NCI-H774 (cell line): ENCODE results near the gene ZFHX2.
"Not testable (repeated sequence)": the region's sequence is repeated elsewhere in the genome, so short reads cannot be mapped to it uniquely, and the experiment has no call there.

Experiments used
- DNase-seq: peaks from one replicate; lab custom pipeline; 2025; lab: John Stamatoyannopoulos, UW

The ZFHX2 gene

GRCh38 chr14:23539248-23540140, 12.1 kb downstream of the ZFHX2 start:
- DNase-seq = no peak

- DNase-seq = no peak
Observed at GRCh38 chr14:23538785-23539184, 12.8 kb downstream of the ZFHX2 start.

DNA sequence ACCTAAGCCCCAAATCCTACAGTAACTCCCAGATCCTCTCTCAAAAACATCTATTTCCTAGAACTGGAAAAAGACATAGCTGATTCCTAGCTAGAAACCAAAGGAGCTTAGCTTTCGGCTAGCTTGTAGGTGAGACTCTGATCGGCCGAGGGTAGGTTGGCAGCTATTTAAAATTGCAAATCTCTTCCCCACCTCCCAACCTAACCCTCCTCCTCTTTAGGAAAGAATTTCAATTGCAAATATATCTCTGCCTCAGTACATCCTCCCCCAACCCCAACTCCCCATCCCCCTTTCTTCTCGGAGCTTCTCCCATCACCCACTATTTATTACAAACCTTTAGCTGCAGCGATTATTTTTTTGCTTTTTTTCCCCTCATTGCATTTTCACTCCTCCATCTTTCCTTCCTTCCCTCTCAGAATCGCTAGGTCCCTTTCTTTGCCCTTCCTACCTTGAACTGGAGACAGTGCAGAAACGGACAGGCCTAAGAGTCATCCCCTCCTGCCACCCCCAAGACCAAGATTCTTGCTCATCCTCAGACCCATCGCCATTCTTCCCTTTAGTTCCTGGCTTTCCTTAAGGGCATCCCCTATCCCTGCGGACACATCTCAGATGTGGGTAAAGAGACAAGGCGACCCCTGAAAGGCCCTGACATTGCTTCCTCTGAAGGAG, 13.4 kb downstream of the ZFHX2 start:
- DNase-seq = no peak

GRCh38 chr14:23537351-23538049, 14.1 kb downstream of the ZFHX2 start:
- no peak for DNase-seq

GRCh38 chr14:23536906-23537305, 14.7 kb downstream of the ZFHX2 start:
- not testable (repeated sequence) for DNase-seq

GRCh38 chr14:23536494-23536893, 15.1 kb downstream of the ZFHX2 start:
- DNase-seq = no peak

DNA sequence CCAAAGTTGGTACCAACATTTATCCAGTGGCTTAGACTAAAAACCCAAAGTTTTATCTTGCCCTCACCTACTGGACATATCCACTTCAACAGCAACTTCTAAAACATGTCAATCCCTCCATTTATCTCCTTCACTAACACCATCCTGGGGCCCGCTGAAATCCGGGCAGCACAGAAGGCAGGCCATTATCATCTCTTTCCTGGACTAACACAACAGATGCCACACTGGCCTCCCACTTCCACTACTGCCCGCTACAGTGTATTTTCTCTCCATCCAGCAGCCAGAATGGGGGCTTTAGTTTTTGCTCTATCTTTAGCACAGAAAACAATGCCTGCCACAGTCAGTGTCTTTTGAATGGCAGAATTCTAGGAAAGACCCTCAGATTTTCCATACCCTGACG, 15.6 kb downstream of the ZFHX2 start:
- DNase-seq = no peak

GRCh38 chr14:23533652-23534435, 17.7 kb downstream of the ZFHX2 start:
- no peak for DNase-seq

DNA sequence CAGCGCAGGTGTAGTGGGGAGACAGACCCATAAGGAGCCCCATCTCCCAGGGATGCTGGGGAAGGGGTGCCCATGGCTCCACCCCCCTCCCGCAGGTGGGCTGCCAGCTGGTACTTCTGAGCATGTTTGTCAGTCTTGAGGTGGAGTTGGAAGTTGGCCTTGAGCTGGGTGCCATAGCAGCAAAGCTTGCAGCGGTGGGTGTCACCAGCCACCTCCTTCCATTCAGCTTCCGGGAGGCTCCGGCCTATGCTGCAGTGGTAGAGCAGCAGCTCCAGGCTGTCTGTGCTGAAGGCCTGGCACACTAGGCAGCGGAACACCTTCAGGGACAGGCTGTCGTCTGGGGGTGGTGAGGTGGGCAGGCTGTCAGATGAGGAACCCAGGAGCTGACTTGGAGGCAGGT, 18.9 kb downstream of the ZFHX2 start:
- no peak for DNase-seq

DNA sequence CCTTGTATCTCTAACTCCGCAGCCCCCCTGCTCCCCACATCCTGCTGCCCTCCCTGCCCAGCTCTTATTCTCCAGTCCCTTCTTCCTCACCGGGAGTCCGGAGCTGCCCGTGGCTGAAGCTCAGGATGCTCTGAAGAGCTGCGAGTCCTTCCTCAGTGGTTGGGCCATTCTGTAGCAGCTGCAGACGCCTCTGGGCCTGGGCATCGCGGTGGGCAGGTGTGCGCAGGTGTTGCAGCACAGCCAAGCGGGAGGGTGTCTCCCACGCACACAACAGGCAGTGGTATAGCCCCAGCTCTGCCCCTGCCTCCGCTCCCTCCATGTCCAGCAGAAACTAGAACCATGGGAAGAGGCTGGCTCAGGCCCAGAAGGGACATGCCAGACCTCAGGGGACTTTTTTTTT, 20.2 kb downstream of the ZFHX2 start:
- DNase-seq = no peak

- DNase-seq = no peak
Observed at GRCh38 chr14:23530375-23531055, 21.1 kb downstream of the ZFHX2 start.

DNA sequence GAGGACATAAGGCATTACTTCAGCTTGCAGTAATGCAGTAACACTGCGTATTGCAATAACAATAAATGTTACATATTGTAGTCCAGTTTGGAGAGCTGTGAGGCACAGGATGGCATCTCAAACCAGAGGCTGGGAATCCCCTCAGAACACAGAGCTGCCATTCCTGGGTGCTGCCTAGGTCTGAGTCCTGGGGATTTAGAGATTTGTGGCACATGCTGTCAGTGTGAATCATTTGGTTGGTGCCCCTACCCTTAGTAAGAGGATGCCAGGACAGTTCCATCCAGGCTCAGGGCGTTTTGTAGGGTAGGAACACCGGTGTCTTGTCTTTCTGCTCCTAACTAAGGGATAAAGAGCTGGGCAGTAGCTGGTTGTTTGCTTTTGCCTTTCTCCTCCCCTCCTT, 22.5 kb downstream of the ZFHX2 start:
- DNase-seq = no peak

- DNase-seq = no peak
Observed at GRCh38 chr14:23528555-23528954, 23.0 kb downstream of the ZFHX2 start.

DNA sequence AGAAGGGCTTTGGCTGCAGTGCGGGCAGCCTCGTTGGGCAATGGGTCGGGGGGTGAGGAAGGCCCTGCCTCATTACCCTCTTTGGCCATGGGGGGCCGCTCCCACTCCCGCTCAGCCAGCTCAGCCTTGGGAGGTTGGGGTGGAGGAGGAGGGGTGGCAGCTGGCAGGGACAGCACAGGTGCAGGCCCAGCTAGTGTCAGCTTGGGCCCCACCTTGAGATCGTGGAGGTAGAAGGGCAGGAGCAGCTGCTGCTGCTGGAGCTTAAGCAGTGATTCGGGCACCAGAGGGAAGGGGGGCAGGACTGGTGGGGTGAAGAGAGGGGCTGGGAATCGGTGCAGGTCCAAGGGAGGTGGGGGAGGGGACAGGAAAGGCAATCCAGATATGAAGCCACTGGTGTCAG, 26.0 kb downstream of the ZFHX2 start:
- DNase-seq = no peak

DNA sequence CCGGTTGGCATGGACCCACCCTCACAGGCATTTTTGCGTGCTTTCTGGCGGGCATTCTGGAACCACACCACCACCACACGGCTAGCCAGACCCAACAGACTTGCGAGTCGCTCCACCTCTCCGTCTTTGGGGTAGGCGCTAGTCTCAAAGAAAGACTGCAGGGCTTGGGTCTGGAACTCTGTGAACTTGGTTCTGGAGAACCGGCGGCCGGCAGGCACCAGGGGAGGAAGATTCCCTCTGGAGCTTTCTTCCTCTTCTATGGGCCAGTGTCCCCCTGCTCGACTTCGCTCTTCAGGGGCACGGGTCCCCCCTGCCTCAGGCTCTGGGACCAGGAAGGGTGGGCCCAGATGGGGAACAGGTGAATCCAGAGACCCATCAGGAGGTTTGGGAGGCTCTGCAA, 26.6 kb downstream of the ZFHX2 start:
- DNase-seq = no peak

GRCh38 chr14:23523229-23524016, 28.1 kb downstream of the ZFHX2 start:
- DNase-seq = no peak

DNA sequence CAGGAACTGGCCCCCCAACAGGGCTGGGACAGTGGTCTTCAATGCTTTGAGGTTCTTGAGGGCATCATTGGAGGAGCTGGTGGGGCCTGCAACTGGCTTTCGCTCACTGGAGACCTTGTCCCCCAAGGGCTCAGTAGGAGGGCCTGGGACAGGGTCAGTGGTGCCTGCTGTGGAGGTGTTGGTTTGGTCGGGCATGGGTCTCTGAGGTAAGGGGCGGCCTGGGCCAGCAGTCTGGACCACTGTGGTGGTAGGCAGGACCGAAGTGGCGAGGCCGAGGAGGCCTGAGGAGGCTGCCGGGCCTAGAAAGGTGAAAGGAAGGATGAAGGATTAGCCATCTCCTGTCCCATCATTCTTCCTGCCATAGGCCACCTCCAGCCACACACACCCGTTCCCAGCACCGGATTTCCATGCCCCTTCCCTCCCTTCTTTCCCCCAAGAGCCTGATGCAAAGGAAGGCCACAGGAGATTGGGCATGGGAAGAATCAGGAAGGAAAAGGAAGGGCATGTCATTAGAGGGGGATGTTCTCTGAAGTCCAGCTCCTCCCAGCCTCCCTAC, 28.8 kb downstream of the ZFHX2 start:
- no peak for DNase-seq

DNA sequence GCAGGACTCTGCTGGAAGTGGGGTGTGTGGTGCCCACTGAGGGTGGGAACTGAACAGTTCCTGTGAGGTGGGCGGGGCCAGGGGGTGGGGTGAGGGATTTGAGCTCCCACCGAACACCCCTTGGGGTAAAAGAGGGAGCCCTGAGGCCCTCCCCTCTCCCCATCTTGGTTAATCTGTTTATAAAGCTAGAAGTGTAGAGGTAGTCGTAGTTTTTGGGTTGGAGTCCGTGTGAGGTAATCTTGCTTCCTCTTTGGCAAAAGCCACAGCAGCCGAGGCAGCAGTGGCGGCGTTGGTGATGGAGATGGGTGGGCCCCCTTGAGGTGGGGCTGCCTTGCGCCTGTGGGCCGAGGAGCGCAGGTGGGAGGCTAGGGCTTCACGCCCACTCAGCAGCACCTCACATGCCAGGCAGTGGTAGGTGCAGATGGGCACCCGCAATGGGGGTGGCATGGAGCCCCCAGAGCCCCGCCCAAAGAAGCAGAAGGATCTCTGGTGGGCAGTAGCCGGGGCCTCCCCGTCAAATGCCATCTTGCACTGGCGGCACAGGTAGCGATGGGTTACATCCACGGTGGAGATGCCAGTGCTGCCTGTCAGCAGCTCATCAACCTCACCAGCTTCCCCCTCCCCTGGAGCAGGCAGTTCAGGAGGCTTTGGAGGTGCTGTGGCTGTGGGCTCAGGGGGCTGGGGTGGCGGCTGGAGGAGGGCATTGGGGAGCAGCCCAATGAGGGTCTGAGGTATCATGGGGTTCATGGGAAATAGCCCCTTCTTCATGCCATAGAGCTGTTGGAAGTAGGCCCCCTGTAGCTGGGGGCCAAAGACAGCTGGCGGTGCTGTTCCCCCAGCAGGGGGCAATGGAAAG, 29.6 kb downstream of the ZFHX2 start:
- no peak for DNase-seq

- no peak for DNase-seq
Observed at GRCh38 chr14:23520899-23521533, 30.5 kb downstream of the ZFHX2 start.
